Measurements from ENCODE around the gene ZNF518A. TPM values are rescaled to one million over a fixed set of nuclear protein-coding genes. Genes with fewer than 3 reads are reported as not detected.

The ZNF518A gene
- total RNA-seq, 3 donors from 2014 or later: 32.0 to 52.2 (median 34.0) TPM

Other genes starting within 250 kb of the ZNF518A start
- gene CC2D2B, start 222.3 kb upstream of the ZNF518A start, total RNA-seq: 1 to 10 TPM in 1 of 3 donors, under 1 TPM in 2; 0.41 to 1.7 (median 0.75) TPM
- gene CCNJ, start 86.7 kb upstream of the ZNF518A start, total RNA-seq: 1 to 10 TPM; 6.0 to 7.8 (median 6.9) TPM
- gene BLNK, start 141.3 kb downstream of the ZNF518A start, total RNA-seq: 10 to 100 TPM; 13.2 to 45.7 (median 30.4) TPM
- gene DNTT, start 174.1 kb downstream of the ZNF518A start, total RNA-seq: not detected
- gene OPALIN, start 228.7 kb downstream of the ZNF518A start, total RNA-seq: not detected